Left ventricle myocardium inferior (tissue), 1 donor: ENCODE measurements around the gene MTERF1. TPM values are rescaled to one million over a fixed set of nuclear protein-coding genes. Genes with fewer than 3 reads are reported as not detected.

Source experiments
- DNase-seq: peaks from one replicate; pipeline ENCODE4 v3.0.0-alpha.2; 2020
- H3K27ac ChIP-seq: fragments of 200-600 bp; replicated peaks from 2 replicates; pipeline ENCODE4 v1.8.0; 2021
- H3K27me3 ChIP-seq: fragments of 200-600 bp; 2 replicates; pipeline ENCODE4 v1.8.0; 2021; ENCODE audit warnings: low read depth
- H3K36me3 ChIP-seq: fragments of 200-600 bp; 2 replicates; pipeline ENCODE4 v1.8.0; 2021
- H3K4me1 ChIP-seq: fragments of 200-600 bp; 2 replicates; pipeline ENCODE4 v1.8.0; 2021
- H3K4me3 ChIP-seq: fragments of 200-600 bp; 2 replicates; pipeline ENCODE4 v1.8.0; 2021; ENCODE audit warnings: mild to moderate bottlenecking, moderate library complexity
- H3K9me3 ChIP-seq: fragments of 200-600 bp; replicated peaks from 2 replicates; pipeline ENCODE4 v1.8.0; 2021
- intact Hi-C: fragments of 100-400 bp; cut with micrococcal nuclease; formaldehyde crosslinking; loops from one replicate; pipeline ENCODE4 v1.11.0; 2022
- total RNA-seq: library from RNA; stranded (reverse); fragmentation: NEBNext Ultra II Directional; extraction: Animal tissue kit (Norgen Biotek cat#: 25700); gene quantifications from one replicate; pipeline ENCODE4 v1.2.1, GENCODE V29; 2021
- TF ChIP-seq, protein P1 (sequence below): fragments of 200-600 bp; IDR thresholded peaks from 2 replicates; pipeline ENCODE4 v1.8.0; 2021; ENCODE audit warnings: antibody characterized with exemption, mild to moderate bottlenecking, borderline replicate concordance
- donor health status: DM: no; HTN: yes; CAD: no; lungs with severe emphysema.

MTERF1 gene
- total RNA-seq, 1 donor from 2014 or later, result 9.2 TPM

GRCh38 chr7:91916051-91916440 is 35.5 kb upstream of the MTERF1 start:
- no peak for DNase-seq
- H3K9me3 ChIP-seq, result no peaks in the 10 kb centered on the region
- H3K4me3 ChIP-seq, result no peak overlapping the region
- no peaks in the 10 kb centered on the region for H3K36me3 ChIP-seq
- no peaks in the 10 kb centered on the region for H3K27me3 ChIP-seq
- intact Hi-C loops, result no loop called here
- no peak overlapping the region for H3K27ac ChIP-seq
- no peaks in the 10 kb centered on the region for H3K4me1 ChIP-seq
- TF ChIP-seq, protein P1, sequence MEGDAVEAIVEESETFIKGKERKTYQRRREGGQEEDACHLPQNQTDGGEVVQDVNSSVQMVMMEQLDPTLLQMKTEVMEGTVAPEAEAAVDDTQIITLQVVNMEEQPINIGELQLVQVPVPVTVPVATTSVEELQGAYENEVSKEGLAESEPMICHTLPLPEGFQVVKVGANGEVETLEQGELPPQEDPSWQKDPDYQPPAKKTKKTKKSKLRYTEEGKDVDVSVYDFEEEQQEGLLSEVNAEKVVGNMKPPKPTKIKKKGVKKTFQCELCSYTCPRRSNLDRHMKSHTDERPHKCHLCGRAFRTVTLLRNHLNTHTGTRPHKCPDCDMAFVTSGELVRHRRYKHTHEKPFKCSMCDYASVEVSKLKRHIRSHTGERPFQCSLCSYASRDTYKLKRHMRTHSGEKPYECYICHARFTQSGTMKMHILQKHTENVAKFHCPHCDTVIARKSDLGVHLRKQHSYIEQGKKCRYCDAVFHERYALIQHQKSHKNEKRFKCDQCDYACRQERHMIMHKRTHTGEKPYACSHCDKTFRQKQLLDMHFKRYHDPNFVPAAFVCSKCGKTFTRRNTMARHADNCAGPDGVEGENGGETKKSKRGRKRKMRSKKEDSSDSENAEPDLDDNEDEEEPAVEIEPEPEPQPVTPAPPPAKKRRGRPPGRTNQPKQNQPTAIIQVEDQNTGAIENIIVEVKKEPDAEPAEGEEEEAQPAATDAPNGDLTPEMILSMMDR, result no peak

DNA sequence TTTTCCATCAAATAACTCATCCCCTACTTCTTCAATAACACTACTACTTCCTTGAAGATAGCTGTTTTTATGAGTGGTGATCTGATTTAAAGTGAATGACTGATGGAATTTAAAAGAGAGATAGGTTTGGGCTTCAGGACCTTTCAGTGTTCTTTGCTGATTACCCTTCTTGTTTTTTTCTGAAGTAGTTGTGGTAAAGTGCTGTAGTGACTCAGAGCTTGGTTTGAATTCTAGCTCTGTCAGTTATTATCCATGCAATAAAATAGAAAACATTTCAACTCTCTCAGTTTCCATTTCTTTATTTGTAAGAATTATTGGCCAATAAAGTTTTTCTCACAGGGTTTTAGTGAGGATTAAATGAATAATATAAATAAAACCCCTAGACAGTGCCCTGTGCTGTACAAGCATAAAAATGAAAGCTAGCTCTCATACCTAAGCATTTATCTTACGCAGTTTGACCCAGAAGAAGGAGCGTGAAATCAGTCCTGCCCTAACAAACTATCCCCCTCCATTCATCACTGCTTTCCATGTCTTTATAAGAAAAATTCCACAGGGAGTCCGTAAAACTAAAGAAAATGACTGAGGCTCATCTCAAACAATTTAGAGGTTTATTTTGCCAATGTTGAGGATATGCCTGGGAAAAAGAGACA is 35.0 kb upstream of the MTERF1 start:
- intact Hi-C loops, result no loop called here
- TF ChIP-seq, protein P1, result no peak
- Histone ChIP-seq H3K9me3 (no peaks in the 10 kb centered on the region), H3K4me3 (no peak overlapping the region), H3K4me1 (no peaks in the 10 kb centered on the region), H3K27ac (no peak overlapping the region), H3K27me3 (no peaks in the 10 kb centered on the region), H3K36me3 (no peaks in the 10 kb centered on the region)
- DNase-seq, result no peak

DNA sequence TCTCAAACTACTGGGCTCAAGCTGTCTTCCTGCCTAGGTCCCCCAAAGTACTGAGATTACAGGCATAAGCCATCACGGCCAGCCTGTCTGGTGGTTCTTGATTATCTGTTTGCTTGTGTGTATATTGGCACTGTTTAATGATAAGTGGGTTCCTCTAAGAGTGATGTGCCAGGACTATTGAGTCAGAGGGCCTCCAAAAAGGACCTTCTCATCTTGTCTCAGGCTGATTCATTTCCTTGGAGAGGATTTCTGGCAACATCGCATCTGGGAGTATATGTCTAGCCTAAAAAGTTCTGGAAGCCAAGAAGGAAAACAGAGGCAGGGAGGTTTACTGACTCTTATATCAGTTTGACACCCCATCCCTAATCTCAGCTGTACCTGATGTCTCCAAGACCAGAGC is 33.1 kb upstream of the MTERF1 start:
- no peak for DNase-seq
- TF ChIP-seq, protein P1, result no peak
- Histone ChIP-seq H3K9me3 (no peaks in the 10 kb centered on the region), H3K27ac (no peak overlapping the region), H3K4me1 (no peaks in the 10 kb centered on the region), H3K27me3 (peaks cover 5% of the 10 kb centered on the region), H3K4me3 (no peak overlapping the region), H3K36me3 (no peaks in the 10 kb centered on the region)
- intact Hi-C loops, result no loop called here

DNA sequence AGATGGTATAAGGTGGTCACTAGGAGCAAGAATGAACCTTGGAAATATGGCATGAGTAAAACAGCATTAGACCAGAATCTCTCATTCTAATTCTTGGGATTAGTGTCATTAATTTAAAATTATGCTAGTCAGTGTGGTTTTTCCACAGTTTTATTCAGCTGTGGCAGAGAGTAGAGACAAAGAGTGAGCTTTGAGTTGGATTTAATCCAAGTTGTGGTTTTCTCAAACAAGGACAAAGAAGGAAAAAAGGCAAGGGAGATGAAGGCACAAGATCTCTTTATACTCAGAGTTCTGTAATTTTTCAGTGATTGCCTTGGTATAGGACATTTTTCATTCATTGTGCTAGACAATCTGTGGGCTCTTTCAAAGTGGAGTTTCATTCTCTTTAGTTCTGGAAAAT is 32.0 kb upstream of the MTERF1 start:
- intact Hi-C loops, result no loop called here
- TF ChIP-seq, protein P1, result no peak
- Histone ChIP-seq H3K4me1 (no peaks in the 10 kb centered on the region), H3K4me3 (no peak overlapping the region), H3K27me3 (peaks cover 5% of the 10 kb centered on the region), H3K36me3 (no peaks in the 10 kb centered on the region), H3K27ac (no peak overlapping the region), H3K9me3 (no peaks in the 10 kb centered on the region)
- DNase-seq, result no peak

DNA sequence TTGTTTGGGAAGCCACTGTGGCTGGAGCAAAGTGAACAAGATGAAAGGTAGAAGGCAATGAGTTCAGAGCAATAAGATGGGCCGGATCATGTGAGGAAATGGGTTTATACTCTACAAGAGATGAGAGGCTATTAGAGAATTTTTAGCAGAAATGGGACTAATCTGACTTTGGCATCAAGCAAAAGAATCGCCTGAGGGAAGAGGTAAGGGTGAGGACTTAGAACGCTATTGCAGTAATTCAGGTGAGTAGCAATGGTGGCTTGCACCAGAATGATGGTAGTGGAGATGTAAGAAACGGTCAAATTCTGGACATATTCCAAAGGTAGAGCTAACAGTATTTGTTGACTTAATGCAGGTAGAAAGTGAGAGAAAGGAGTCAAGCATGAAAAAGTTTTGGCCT is 30.6 kb upstream of the MTERF1 start:
- TF ChIP-seq, protein P1, result no peak
- intact Hi-C loops, result no loop called here
- no peaks in the 10 kb centered on the region for H3K4me1 ChIP-seq
- no peak overlapping the region for H3K27ac ChIP-seq
- DNase-seq, result no peak
- peaks cover 5% of the 10 kb centered on the region for H3K27me3 ChIP-seq
- no peak overlapping the region for H3K4me3 ChIP-seq
- no peaks in the 10 kb centered on the region for H3K9me3 ChIP-seq
- H3K36me3 ChIP-seq, result no peaks in the 10 kb centered on the region
